GM18508 (cell line): ENCODE measurements around the gene NEK2.

Source experiments
- ATAC-seq: cut with Tn5 transposase; IDR thresholded peaks from one replicate; pipeline ENCODE4 v1.9.1; 2021; ENCODE audit warnings: moderate number of reproducible peaks; ENCODE audit not compliant: insufficient read depth, unreplicated experiment

The NEK2 gene

DNA sequence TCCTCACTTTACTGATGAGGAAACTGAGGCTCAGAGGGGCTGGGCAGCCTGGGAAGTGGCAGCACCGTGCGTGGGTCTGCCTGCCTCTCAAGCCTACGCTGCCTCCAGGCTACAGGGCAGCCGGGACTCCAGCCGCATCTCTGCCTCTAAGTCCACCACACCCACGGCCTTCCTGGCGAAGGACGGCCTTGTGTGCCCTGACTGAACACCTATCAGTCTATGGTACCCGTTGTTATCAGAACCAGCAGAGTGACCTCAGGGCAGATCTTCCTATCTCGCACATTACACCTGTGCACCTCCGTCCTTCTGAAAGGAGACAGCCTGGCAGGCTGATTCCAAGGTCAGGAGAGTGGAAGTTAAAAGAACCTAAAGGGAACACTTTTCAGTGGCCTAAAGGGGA lies 60.8 kb downstream of the NEK2 start:
- no peak for ATAC-seq

- ATAC-seq, result no peak
Observed at GRCh38 chr1:211613951-211614350, 61.5 kb downstream of the NEK2 start.

DNA sequence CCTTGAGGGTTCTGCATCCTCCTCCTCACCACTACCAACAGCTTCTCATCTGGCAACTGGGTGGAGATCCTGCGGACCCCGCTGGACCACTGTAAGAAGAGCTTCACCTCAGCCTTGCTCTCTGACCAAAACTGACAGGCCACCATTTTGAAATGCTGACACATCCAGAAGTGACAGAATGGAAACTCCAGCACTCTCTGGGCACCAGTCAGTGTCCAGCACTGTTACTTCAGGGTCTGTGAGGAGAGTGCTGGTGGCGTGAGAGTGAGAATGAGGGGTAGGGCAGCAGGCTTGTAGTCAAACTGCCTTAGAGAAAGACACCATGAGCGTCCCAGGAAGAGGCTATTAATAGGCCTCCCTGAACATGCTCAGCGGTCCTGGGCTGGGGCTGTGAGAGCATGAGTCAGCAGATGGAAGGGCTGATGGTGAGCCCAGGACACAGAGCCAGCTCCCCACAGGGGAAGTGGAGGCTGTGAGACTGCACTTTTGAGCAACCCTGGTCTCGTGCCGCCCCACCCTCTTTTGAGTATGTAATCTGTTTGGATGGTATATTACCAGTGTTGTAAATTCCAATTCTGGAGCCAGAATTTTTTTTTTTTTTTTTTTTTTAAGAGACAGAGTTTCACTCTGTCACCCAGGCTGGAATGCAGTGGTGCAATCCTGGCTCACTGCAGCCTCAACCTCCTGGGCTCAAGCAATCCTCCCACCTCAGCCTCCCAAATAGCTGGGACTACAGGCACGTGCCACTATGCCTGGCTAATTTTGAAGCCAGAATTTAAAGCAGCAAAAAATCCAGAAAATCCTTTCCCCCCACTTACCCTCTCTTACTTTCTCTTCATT lies 62.1 kb downstream of the NEK2 start:
- ATAC-seq, result no peak

DNA sequence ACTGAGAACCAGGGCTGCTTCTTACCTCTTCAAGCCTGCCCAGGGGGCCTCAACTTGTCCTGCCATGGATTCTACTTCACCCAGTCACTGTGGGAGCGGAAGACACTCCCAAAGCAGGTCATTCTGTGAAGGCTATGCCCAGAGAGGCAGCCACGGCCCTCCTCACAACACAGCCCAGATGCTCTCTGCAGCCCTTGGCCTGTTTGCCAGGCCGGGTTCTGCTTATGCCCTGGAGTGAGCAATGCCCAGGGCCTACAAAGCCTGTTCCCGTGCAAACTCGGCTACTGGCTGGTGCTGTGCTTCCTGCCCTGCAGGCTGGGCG lies 62.7 kb downstream of the NEK2 start:
- ATAC-seq, result no peak
